ENCODE measurements around the gene ARFGEF3.

ARFGEF3 gene

DNA sequence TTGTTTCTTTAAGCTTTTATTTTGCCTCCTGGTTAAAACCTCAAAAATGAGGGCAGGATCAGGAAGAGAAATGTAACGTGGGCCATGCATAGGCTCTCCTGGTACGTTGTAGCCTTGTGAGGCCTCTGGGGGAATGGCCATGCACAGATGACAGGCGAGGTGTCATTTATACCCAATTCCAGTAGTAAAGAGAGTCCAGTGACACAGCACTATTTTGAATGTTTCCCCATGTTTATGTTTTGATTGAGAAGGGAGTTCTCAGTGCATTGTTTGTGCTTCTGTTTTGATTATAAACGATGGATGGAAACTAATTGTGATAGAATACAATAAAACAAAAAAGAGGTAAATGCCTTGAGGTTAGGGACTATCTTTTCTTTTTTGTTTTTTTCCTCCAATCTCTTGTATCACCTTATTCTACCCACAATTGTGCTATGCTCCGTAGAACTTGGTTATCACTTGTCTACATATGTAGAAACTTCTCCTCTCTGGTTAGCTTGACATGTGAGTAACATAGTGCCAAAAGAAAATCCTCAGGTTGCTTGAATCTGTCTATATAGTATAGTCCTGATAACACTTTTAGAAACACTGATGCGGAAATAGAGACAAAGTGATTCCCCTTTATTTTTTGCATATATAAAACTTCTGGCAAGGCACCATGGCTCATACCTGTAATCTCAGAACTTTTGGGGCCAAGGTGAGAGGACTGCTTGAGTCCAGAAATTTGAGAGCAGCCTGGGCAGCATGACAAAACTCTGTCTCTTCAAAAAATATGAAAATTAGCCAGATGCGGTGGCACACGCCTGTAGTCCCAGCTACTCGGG, 209.1 kb downstream of the ARFGEF3 start:
- DNase-seq: no peak

DNA sequence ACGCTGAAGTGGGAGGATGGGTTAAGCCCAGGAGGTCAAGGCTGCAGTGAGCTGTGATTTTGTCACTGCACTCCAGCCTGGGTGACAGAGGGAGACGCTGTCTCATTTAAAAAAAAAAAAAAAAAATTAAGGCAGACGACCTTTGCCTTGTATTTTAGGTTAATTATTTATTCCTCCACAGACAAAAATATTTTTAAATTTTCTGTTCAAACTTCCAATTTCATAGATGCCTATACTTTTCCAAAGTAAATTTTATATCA, 209.6 kb downstream of the ARFGEF3 start:
- DNase-seq: no peak

DNA sequence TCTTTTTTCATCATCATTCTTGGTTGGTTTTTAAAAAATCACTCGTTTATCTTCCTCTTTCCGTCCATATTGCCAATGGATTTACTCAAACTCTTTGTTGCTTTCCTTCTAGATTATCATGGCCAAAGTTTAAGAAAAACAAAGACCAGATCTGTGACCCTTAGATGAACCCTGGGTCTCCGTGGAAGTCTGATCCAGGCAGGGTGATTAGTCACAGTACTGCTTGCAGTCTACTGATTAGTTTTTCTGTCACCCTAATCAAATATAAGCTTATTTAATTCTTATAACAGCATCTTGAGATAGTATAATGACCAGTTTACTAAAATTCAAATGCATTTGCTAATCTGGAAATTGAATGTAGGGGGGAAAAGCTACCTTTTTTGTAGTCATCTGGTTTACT, 210.0 kb downstream of the ARFGEF3 start:
- peak; percentile 21 for DNase-seq

DNA sequence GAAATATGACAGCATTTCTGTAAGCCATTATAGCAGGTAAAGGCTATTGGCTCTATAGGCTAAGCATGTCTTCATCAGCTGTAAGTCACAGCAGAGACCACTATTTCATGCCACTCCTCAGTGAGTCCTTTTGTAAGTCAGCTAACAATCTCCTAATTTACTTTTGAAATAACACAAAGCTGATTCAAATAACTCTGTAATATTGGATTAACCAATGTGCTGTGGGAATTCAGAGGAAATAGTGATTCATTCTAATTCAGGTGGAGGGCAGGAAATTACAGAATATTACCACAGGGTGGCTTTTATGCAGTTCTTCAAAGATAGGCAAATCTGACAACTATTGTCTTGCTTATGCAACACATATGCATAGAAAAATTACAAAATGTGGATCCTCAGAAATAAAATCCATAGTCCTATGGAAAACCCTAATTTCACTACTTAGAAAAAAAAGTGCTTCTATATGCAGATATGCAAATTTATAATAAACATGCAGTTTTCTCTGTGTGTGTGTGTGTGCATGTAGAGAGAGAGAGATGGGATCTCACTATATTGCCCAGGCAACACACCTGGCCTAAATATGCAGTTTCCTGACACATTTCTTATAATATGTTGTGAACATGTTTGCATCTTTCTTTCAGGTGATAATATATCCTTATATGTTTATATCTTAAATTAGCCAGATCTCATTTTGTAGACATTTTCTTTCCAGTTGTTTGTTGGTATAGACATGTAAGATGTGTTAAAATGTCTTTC, 211.1 kb downstream of the ARFGEF3 start:
- DNase-seq: peak; percentile 29

DNA sequence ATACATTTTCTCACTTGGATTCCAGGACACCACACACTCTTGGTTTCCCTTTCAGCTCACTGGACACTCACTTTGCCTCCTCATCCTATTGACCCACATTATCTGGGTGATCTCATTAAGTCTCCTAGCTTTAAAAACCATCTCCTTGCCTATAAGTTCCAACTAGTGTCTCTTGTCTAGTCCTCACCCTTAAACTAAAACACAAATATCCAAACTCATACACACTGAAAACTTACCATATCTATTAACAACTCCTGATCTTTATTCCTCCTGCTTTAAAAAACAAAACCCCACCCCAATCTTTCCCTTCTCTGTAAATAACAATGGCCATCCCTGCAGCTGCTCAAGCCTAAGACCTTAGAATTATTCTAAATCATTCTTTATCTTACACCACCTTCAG, 212.5 kb downstream of the ARFGEF3 start:
- DNase-seq: no peak

DNA sequence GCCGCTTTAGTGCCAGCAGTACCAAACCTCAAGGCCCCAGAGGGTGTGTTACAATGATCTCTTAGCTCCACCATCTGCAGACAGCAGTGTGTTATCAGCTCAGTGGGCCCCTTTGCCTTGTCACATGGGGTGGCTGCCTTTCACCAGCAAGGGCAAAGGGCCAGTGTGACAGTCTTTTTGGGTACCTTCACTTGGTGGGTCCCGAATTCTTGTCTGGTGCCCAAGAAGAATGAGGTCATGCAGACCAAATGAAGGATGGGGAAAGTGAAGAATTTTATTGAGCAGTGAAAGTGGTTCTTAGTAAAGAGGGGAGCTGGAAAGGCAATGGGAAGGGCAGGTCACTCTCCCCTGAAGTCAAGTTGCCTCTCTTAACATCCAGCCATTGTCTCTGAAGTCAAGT, 213.1 kb downstream of the ARFGEF3 start:
- no peak for DNase-seq

DNA sequence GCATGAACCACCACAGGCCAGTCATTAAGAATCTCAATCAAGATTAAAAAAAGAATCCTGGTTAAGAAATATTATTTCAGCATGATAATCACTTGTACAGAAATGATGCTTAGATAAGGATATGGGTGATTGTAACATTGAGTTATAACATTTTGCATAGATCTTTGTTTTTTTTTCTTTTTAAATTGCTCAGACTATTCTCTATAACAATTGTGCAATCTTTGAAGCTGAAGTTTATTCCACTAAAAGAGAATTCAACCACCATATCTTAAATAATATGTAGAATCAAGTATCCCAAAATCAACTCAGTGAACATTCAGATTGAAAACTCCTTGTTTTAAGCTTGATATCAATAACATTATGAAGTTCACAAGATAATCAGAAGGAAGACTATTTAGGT, 215.3 kb downstream of the ARFGEF3 start:
- no peak for DNase-seq

DNA sequence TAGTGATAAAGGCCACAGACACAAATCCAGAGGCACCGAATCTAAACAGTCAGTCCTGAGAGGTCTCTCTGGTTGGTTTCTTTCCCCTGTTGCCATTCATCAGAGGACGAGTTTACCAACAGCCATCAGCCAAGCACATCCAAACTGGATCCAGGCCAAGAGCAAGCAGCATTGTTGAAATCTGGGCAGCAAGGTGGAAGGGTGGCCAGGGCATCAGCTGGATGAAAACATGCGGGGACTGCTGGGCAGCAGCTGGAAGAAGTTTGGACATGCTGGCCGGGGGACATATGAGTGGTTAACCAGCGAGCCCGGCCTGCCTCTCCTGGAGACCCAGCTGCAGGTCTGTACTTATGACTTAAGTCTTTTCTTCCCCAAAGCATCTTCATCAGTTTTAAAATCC, 216.1 kb downstream of the ARFGEF3 start, which contains the start of gene SMIM28:
SMIM28 (plus strand) TSS at position 62 of the 400 bp plus-strand sequence; CDS start at position 230, 168 bp downstream.
- no peak for DNase-seq

DNA sequence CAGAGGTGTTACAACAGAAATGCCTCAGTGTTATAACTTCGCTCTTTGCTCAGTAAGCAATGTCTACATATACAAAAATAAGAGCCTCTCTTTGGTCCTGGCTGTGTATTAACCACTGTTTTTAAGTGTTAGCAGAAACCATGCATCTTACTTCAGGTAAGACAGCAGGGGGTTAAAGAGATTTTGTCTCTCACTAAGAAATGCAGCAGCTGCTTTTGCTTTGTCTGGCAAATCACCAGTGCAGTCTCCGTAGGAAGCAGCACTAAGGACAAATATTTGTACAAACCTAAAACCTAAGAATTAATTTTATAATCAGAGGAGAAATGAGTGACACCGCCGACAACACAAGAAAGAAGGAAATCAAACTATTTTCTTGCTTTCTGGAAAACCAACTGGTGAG, 216.7 kb downstream of the ARFGEF3 start:
- DNase-seq: no peak

DNA sequence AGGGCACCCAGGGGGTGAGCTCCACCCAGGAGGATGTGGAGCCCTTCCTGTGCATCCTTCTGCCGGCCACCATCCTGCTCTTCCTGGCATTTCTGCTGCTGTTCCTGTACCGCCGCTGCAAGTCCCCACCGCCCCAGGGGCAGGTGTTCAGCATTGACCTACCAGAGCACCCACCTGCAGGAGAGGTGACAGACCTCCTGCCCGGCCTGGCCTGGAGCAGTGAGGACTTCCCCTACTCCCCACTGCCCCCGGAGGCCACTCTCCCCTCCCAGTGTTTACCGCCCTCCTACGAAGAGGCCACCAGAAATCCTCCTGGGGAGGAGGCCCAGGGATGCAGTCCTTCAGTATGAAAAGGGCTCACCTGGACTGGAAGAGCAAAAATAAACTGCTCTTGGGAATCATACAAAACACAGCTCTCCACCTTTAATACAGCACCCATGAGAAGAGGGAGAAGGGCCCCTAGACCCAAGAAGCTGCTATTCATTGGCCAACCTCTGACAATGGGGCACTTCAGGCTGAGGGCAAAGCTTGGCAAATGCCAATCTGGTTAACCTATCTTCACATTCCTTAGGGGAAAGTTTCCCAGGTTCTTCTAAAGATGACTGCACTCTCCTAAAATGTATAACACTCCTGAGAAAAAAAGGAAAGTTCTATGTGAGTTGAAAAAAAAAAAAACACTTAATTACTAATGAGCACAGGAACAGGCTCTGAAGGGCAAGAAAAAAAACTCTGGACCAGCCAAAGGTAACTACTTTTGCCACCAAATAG, 220.9 kb downstream of the ARFGEF3 start:
- DNase-seq: no peak

DNA sequence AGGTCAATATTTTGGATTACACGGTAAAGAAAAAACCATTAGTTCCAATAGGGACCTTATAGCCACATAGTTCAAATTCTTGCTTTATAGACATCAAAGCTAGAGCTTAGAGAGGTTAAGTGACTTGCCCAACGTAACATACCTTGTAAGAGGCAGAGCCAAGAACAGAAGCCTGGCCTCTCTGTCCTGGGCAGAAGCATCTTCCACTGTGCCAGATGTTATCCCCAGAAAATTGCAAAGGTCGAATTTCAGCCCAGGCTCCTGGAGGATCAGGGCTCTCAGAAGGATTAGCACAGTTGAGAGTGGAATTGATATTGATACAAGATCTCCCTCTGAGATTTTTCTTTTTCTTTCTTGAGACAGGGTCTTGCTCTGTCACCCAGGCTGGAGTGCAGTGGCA, 222.0 kb downstream of the ARFGEF3 start:
- DNase-seq: no peak

DNA sequence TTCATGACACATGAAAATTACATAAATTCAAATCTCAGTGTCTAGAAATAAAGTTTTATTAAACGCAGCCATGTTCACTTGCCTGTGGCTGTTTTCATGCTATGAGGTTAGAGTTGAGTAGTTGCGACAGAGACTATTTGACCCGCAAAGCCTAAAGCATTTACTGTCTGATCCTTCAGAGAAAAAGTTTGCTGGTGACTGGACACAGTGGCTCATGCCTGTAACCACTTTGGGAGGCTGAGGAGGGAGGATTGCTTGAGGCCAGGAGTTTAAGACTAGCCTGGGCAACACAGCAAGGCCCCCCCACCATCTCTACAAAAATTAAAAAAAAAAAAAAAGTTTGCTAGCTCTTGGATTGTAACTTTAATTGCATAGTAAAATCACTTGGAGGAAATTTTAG, 225.2 kb downstream of the ARFGEF3 start:
- DNase-seq: no peak

DNA sequence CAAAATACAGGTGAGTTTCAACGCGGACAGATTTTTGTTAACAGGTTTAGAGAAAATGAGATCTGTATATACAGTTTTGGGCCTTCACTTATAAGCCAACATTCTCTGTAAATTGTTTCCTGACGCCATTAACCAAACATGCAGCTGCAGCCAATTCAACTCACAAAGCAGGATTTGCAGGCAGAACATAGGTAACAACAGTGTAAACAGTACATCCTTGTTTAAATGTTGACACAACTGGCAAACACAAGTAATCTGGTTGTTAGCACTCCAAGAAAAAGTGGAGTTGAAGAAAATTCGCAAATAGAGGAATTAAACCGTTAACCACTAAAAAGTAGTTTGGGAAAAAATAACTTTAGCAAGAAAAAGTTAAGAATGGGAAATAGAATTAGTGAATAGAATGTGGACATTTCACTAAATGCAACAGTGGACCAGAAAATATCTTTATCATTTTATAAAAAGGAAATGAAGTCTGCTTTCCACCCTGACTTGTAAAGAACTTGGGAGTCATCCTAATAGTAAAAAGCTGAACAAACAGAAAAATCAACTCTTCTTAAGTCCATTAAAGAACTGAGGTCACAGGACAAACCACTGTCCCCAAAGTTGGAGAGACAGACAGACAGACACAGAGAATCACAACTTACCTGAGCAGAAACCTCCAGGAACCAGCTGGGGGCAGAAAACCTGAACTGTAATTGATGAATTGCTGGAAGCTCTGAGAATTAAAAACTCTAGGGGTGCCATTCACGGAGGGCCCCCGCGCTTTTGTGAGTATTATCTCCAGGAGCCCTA, 226.0 kb downstream of the ARFGEF3 start:
- no peak for DNase-seq

DNA sequence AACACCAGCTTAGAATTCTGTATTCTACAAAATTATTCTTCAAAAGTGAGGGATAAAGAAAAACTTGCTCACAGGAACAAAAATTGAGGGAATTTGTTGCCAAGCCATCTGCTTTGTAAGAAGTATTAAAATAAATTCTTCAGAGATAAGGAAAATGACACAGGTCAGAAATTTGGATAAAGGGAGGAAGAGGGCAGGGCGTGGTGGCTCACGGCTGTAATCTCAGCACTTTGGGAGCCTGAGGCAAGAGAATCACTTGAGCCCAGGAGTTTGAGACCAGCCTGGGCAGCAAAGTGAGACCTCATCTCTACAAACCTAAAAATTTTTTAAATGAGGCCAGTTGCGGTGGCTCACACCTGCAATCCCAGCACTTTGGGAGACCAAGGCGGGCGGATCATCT, 227.8 kb downstream of the ARFGEF3 start:
- no peak for DNase-seq
